NCI-H2196 (cell line): ENCODE data around the gene HOXC12.

Experiments
- DNase-seq: peaks from one replicate; lab custom pipeline; 2025; ENCODE audit not compliant: unreplicated experiment; lab: John Stamatoyannopoulos, UW

The HOXC12 gene

GRCh38 chr12:53995002-53995377, 40.3 kb downstream of the HOXC12 start:
- DNase-seq = peak; percentile 48

GRCh38 chr12:53995378-53996239, 40.9 kb downstream of the HOXC12 start:
- peak; percentile 66 for DNase-seq

GRCh38 chr12:53996240-53997203, 41.8 kb downstream of the HOXC12 start:
- DNase-seq = no peak

GRCh38 chr12:53997204-53998109, 42.8 kb downstream of the HOXC12 start:
- DNase-seq = no peak

- DNase-seq = no peak
Measured at GRCh38 chr12:53998110-53998899, 43.6 kb downstream of the HOXC12 start.

GRCh38 chr12:53998900-53999236, 44.2 kb downstream of the HOXC12 start:
- no peak for DNase-seq

GRCh38 chr12:53999559-54000115, 44.9 kb downstream of the HOXC12 start:
- no peak for DNase-seq

- DNase-seq = no peak
Measured at GRCh38 chr12:54000116-54001114, 45.7 kb downstream of the HOXC12 start, which contains the start of gene HOXC9. TSS of gene HOXC9 (plus strand) at chr12:54000161. CDS start at chr12:54000189, 28 bp downstream.

- DNase-seq = no peak
Measured at GRCh38 chr12:54001283-54002187, 46.8 kb downstream of the HOXC12 start.

GRCh38 chr12:54002278-54002914, 47.7 kb downstream of the HOXC12 start:
- no peak for DNase-seq

- no peak for DNase-seq
Measured at GRCh38 chr12:54002915-54003389, 48.2 kb downstream of the HOXC12 start.

- no peak for DNase-seq
Measured at GRCh38 chr12:54003625-54004024, 48.9 kb downstream of the HOXC12 start.

GRCh38 chr12:54004063-54004840, 49.5 kb downstream of the HOXC12 start:
- no peak for DNase-seq

GRCh38 chr12:54004841-54005530, 50.3 kb downstream of the HOXC12 start:
- no peak for DNase-seq

GRCh38 chr12:54005531-54005852, 50.8 kb downstream of the HOXC12 start:
- no peak for DNase-seq
